SH-SY5Y (cell line): Measurements from ENCODE around the gene STMND1.

Experiments
- GATA2 ChIP-seq: IDR thresholded peaks from 2 replicates; pipeline ENCODE4 v1.6.1; 2011; ENCODE audit warnings: mild to moderate bottlenecking, low read depth, low read length
- GATA3 ChIP-seq: IDR thresholded peaks from 2 replicates; pipeline ENCODE4 v1.6.1; 2011; ENCODE audit warnings: low read depth, mild to moderate bottlenecking, low read length, moderate library complexity

DNA sequence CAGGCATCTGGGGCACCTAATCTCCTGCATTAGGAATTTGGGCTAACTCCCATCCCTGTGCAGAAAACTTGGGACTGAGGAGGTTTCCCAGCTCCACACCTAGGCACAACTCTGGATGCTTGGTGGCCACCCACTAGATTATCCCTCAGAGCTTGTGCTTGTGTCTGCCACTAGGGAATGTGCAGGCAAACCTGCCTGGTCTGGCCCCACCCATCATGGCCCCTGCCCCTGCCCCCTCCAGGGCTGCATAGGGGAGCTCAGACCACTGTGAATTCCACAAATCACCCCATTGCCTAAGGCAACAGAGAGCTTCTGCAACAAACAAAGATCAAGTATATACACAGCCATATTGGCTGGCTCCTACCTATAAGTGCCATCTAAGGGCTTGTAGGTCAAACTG, 31.1 kb downstream of the STMND1 start:
- TF ChIP-seq GATA2 = no peak
- TF ChIP-seq GATA3 = no peak
